ENCODE data around the gene CRYGD.

DNA sequence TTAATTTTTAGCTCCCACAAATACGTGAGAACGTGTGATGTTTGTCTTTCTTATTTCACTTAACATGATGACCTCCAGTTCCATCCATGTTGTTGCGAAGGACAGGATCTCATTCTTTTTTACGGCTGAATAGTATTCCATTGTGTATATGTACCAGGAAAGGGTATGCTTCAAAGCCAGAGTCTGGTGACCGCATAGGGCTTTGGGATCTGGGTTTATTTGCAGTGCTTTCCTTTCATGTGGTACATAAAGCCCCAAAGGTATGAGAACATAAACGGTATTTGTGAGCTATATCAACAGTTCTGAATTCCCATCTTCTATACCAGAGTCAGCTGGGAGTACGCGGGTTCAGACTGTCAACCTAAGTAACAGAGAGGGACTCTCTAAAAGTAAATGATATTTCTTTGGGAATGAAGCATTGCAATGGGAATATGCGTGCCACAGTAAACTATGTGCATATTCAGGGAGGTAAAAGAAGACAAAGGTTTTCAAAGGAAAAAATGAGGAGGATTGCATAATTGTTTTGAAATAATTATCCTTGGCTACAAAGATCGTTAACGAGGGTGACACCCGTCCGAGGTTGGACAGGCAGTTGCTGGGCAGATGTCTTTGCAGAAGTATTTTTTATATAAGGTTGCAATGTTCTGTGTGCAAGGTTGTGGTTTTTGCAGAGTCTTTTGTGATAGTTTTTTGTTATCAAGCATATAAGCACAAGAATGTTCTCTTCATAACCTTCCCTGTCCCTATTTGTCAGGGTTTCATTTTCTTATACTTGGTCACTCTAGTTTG lies 24.4 kb downstream of the CRYGD start:
- TF ChIP-seq, protein P1, sequence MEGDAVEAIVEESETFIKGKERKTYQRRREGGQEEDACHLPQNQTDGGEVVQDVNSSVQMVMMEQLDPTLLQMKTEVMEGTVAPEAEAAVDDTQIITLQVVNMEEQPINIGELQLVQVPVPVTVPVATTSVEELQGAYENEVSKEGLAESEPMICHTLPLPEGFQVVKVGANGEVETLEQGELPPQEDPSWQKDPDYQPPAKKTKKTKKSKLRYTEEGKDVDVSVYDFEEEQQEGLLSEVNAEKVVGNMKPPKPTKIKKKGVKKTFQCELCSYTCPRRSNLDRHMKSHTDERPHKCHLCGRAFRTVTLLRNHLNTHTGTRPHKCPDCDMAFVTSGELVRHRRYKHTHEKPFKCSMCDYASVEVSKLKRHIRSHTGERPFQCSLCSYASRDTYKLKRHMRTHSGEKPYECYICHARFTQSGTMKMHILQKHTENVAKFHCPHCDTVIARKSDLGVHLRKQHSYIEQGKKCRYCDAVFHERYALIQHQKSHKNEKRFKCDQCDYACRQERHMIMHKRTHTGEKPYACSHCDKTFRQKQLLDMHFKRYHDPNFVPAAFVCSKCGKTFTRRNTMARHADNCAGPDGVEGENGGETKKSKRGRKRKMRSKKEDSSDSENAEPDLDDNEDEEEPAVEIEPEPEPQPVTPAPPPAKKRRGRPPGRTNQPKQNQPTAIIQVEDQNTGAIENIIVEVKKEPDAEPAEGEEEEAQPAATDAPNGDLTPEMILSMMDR (IDR thresholded peaks at IDR 0.05; ENCODE audit: low read depth, low read length) = no peak
- TF ChIP-seq EZH2phosphoT487 (IDR thresholded peaks at IDR 0.05; ENCODE audit: low read depth) = no peak
